DOHH2 (cell line): Measurements from ENCODE around the gene EHD3.

Source experiments
- CTCF ChIP-seq: fragments of 200-600 bp; sonication (generic); IDR thresholded peaks from one replicate; pipeline ENCODE4 v1.5.1; 2014; ENCODE audit warnings: antibody characterized with exemption, mild to moderate bottlenecking, low read depth, low read length; ENCODE audit not compliant: poor library complexity, severe bottlenecking
- EZH2phosphoT487 ChIP-seq: fragments of 200-600 bp; sonication (generic); IDR thresholded peaks from 2 replicates; pipeline ENCODE4 v1.6.1; 2017; ENCODE audit warnings: borderline replicate concordance, mild to moderate bottlenecking, antibody characterized with exemption, low read length, moderate library complexity, mixed read lengths

- no peak for TF ChIP-seq CTCF
- TF ChIP-seq EZH2phosphoT487, result no peak
Observed at GRCh38 chr2:31300309-31300708, 66.4 kb downstream of the EHD3 start.
